DMS 273 (cell line): ENCODE data around the gene RHBDD3.

ENCODE experiments used
- DNase-seq: peaks from one replicate; lab custom pipeline; 2025; ENCODE audit not compliant: unreplicated experiment; lab: John Stamatoyannopoulos, UW

The RHBDD3 gene

GRCh38 chr22:29269731-29270474 lies 2.1 kb upstream of the RHBDD3 start:
- DNase-seq = no peak

- DNase-seq = peak; percentile 53
Measured at GRCh38 chr22:29269230-29269604, 1.4 kb upstream of the RHBDD3 start.

- DNase-seq = peak; percentile 64
Measured at GRCh38 chr22:29268511-29269229, 889 bp upstream of the RHBDD3 start.

- DNase-seq = no peak
Measured at GRCh38 chr22:29267462-29267857, 321 bp downstream of the RHBDD3 start.

- peak; percentile 62 for DNase-seq
Measured at GRCh38 chr22:29266564-29267461, 968 bp downstream of the RHBDD3 start.

GRCh38 chr22:29265929-29266328 lies 1.9 kb downstream of the RHBDD3 start:
- DNase-seq = no peak

- no peak for DNase-seq
Measured at GRCh38 chr22:29265305-29265704, 2.5 kb downstream of the RHBDD3 start.

- DNase-seq = no peak
Measured at GRCh38 chr22:29263791-29264276, 3.9 kb downstream of the RHBDD3 start.

GRCh38 chr22:29260601-29261315 lies 7.0 kb downstream of the RHBDD3 start:
- DNase-seq = no peak

GRCh38 chr22:29260031-29260560 lies 7.7 kb downstream of the RHBDD3 start:
- DNase-seq = peak; percentile 27

- DNase-seq = peak; percentile 49
Measured at GRCh38 chr22:29259253-29259899, 8.4 kb downstream of the RHBDD3 start.

- DNase-seq = no peak
Measured at GRCh38 chr22:29258407-29259252, 9.2 kb downstream of the RHBDD3 start.

- DNase-seq = no peak
Measured at GRCh38 chr22:29257751-29258181, 10.0 kb downstream of the RHBDD3 start.

- DNase-seq = no peak
Measured at GRCh38 chr22:29256606-29257325, 11.0 kb downstream of the RHBDD3 start.

- no peak for DNase-seq
Measured at GRCh38 chr22:29255064-29255621, 12.6 kb downstream of the RHBDD3 start.

- no peak for DNase-seq
Measured at GRCh38 chr22:29254286-29254660, 13.5 kb downstream of the RHBDD3 start.

GRCh38 chr22:29253561-29254285 lies 14.1 kb downstream of the RHBDD3 start:
- DNase-seq = no peak
